Kidney (tissue), 14 donors: ENCODE data around the gene TBX21. TPM values are rescaled to one million over a fixed set of nuclear protein-coding genes. Genes with fewer than 3 reads are reported as not detected.

Source experiments
- DNase-seq, 5 donors: peaks; one replicate each; pipeline ENCODE4 v3.0.0-alpha.2; 2013 to 2020
- FAIRE-seq: peaks from 2 replicates; lab custom pipeline; 2012; peaks lifted over from hg19 to GRCh38; lab: Jason Lieb, UNC
- H3K27ac ChIP-seq, 2 donors: one replicate each; pipeline ENCODE4 v1.7.0; 2013; ENCODE audit warnings: low read depth in 2 of 2, low read length in 2 of 2, inconsistent platforms in 1 of 2
- H3K27me3 ChIP-seq: one replicate; pipeline ENCODE4 v1.7.1; 2013; ENCODE audit warnings: low read length, inconsistent platforms; ENCODE audit not compliant: control insufficient read depth, insufficient read depth
- H3K36me3 ChIP-seq, 3 donors: one replicate each; pipeline versions ENCODE4 v1.7.0 to v1.7.1; 2013; ENCODE audit warnings: low read length in 3 of 3, control low read depth in 1 of 3, inconsistent platforms in 1 of 3; ENCODE audit not compliant: insufficient read depth in 3 of 3, control insufficient read depth in 2 of 3
- H3K4me1 ChIP-seq, 3 donors: one replicate each; pipeline versions ENCODE4 v1.7.0 to v1.7.1; 2013; ENCODE audit warnings: low read length in 3 of 3, inconsistent platforms in 1 of 3, low read depth in 1 of 3; ENCODE audit not compliant: control insufficient read depth in 2 of 3, insufficient read depth in 2 of 3
- H3K4me3 ChIP-seq, 3 donors: one replicate each; pipeline versions ENCODE4 v1.7.0 to v1.8.1; 2013; ENCODE audit warnings: low read length in 3 of 3, control low read depth in 1 of 3, inconsistent platforms in 1 of 3
- H3K9ac ChIP-seq, 3 donors: one replicate each; pipeline versions ENCODE4 v1.7.0 to v1.7.1; 2013; ENCODE audit warnings: low read length in 3 of 3, control low read depth in 1 of 3, inconsistent platforms in 1 of 3
- H3K9me3 ChIP-seq, 3 donors: one replicate each; pipeline versions ENCODE4 v1.7.0 to v1.7.1; 2013; ENCODE audit warnings: low read length in 3 of 3, control low read depth in 1 of 3, inconsistent platforms in 1 of 3; ENCODE audit not compliant: control insufficient read depth in 2 of 3, insufficient read depth in 1 of 3
- intact Hi-C: fragments of 100-400 bp; cut with DNase I; formaldehyde crosslinking; loops from one replicate; pipeline ENCODE4 v1.11.1; 2022
- polyA plus RNA-seq: library from polyadenylated mRNA; stranded (reverse); fragments of 350-450 nt; fragmentation: Illumina TruSeq; extraction: RNeasy Lipid Tissue Mini Kit (QIAGEN cat#74804); gene quantifications from one replicate; pipeline ENCODE4 v1.2.3, GENCODE V29; 2014; ENCODE audit warnings: low read depth, low replicate concordance; ENCODE audit not compliant: insufficient read depth
- total RNA-seq: library from RNA; stranded (reverse); fragmentation: NEBNext Ultra II Directional; extraction: Animal tissue kit (Norgen Biotek cat#: 25700); gene quantifications from one replicate; pipeline ENCODE4 v1.2.1, GENCODE V29; 2021
- TF ChIP-seq, protein P1 (sequence below): IDR thresholded peaks from 3 replicates; pipeline ENCODE4 v1.5.1; 2012; ENCODE audit warnings: mild to moderate bottlenecking, moderate library complexity, borderline replicate concordance; ENCODE audit not compliant: insufficient read depth; ENCODE audit errors: extremely low read depth
- donor health status: control.
- donor health status: control.
- donor health status: control.
- donor health status: control.
- donor health status: control.
- donor health status: DM: yes; HTN: yes; CAD: no.
- donor health status: Normal renal cell carcinoma (clear cell type).

Gene TBX21
- total and polyA plus RNA-seq, 2 donors from 2014 or later, result 0.24 to 1.9 TPM

DNA sequence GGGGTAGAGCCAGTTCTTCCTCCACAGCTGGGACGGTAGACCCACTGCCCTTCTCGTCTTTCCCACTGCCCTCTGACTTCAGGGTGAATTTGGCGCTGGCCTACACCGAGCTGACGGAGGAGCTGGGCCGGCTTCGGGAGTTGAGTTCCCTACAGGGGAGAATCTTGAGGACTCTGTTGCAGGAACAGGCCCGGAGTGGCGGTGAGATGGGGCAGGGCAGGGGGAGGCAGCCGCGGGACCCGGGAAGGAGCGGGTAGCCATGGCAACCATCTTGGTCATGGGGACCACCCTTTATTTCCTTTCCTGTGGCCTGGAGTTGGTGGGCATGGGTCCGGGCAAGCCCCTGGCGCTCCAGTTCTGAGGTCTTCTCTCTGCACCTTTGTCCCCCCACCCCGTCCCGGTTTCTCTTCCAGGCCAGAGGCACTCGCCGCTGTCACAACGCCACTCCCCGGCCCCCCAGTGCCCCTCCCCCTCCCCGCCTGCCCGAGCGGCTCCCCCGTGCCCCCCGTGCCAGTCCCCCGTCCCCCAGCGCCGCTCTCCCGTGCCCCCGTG lies 24.6 kb upstream of the TBX21 start:
- peaks cover 0 to 16% (median 10%) of the 10 kb centered on the region in 3 donors for H3K4me1 ChIP-seq
- no peak overlapping the region for H3K9ac ChIP-seq
- no peak overlapping the region for H3K4me3 ChIP-seq
- peaks cover 0 to 7% (median 3%) of the 10 kb centered on the region in 3 donors for H3K36me3 ChIP-seq
- no peaks in the 10 kb centered on the region for H3K27me3 ChIP-seq
- TF ChIP-seq, protein P1, sequence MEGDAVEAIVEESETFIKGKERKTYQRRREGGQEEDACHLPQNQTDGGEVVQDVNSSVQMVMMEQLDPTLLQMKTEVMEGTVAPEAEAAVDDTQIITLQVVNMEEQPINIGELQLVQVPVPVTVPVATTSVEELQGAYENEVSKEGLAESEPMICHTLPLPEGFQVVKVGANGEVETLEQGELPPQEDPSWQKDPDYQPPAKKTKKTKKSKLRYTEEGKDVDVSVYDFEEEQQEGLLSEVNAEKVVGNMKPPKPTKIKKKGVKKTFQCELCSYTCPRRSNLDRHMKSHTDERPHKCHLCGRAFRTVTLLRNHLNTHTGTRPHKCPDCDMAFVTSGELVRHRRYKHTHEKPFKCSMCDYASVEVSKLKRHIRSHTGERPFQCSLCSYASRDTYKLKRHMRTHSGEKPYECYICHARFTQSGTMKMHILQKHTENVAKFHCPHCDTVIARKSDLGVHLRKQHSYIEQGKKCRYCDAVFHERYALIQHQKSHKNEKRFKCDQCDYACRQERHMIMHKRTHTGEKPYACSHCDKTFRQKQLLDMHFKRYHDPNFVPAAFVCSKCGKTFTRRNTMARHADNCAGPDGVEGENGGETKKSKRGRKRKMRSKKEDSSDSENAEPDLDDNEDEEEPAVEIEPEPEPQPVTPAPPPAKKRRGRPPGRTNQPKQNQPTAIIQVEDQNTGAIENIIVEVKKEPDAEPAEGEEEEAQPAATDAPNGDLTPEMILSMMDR, result no peak
- DNase-seq (peak in 1 of 5 donors; percentile 66), FAIRE-seq (no peak)
- no peaks in the 10 kb centered on the region for H3K9me3 ChIP-seq
- H3K27ac ChIP-seq, result no peak overlapping the region
- intact Hi-C loops, result no loop called here

DNA sequence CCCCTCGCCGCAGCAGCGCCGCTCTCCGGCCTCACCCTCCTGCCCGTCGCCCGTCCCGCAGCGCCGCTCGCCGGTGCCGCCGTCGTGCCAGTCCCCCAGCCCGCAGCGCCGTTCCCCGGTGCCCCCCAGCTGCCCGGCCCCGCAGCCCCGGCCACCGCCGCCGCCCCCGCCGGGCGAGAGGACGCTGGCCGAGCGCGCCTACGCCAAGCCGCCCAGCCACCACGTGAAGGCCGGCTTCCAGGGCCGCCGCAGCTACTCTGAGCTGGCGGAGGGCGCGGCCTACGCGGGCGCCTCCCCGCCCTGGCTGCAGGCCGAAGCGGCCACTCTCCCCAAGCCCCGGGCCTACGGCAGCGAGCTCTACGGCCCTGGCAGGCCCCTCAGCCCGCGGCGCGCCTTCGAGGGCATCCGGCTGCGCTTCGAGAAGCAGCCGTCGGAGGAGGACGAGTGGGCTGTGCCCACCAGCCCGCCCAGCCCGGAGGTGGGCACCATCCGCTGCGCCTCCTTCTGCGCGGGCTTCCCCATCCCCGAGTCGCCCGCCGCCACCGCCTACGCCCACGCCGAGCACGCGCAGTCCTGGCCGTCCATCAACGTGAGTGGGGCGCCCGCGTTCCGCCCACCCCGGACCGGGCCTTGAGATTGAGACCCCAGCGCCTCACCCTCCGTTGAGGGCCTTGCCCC lies 24.0 kb upstream of the TBX21 start:
- no peak for FAIRE-seq
- peak in 3 of 5 donors; percentile 30 to 76 (median 65) for DNase-seq
- Histone ChIP-seq H3K27me3 (no peaks in the 10 kb centered on the region), H3K9ac (no peak overlapping the region), H3K27ac (no peak overlapping the region), H3K9me3 (no peaks in the 10 kb centered on the region), H3K4me3 (no peak overlapping the region), H3K36me3 (peaks cover 0 to 7% (median 3%) of the 10 kb centered on the region in 3 donors), H3K4me1 (peaks cover 0 to 18% (median 10%) of the 10 kb centered on the region in 3 donors)
- intact Hi-C loops, result no loop called here
- TF ChIP-seq, protein P1, result no peak

DNA sequence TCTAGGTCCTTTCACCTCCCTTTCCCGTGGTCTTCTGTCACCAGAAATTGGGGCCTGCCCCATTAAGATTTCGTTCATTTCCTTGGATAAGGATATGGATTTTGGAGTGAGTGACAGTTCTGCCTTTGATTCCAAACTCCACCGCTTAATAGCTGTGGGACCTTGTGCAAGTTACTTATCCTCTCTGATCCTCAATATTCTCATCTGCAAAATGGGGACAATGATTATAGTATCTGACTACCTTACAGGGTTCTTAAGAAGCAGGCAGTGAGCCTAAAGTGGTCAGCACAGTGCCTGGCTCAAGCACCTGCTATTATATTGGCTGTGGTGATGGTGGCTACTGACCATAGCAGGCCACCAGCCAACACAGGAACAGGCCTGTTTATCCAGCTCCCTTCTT lies 23.4 kb upstream of the TBX21 start:
- Histone ChIP-seq H3K4me3 (no peak overlapping the region), H3K9ac (no peak overlapping the region), H3K27ac (no peak overlapping the region), H3K36me3 (peaks cover 0 to 7% (median 3%) of the 10 kb centered on the region in 3 donors), H3K9me3 (no peaks in the 10 kb centered on the region), H3K4me1 (peaks cover 0 to 16% (median 10%) of the 10 kb centered on the region in 3 donors), H3K27me3 (no peaks in the 10 kb centered on the region)
- DNase-seq, result no peak
- FAIRE-seq, result no peak
- intact Hi-C loops, result no loop called here
- TF ChIP-seq, protein P1, result no peak
